Thyroid gland (tissue), 4 donors: ENCODE measurements around the gene GLTP. TPM values are rescaled to one million over a fixed set of nuclear protein-coding genes. Genes with fewer than 3 reads are reported as not detected.

ENCODE experiments used
- DNase-seq, 2 donors: peaks; one replicate each; pipeline ENCODE4 v3.0.0-alpha.2; 2019
- H3K27ac ChIP-seq, 3 donors: fragments of 200-600 bp; sonication (generic); 1 replicate in 2 of 3; 2 replicates in 1 of 3; pipeline ENCODE4 v1.5.1; 2016 to 2019; ENCODE audit warnings: mild to moderate bottlenecking in 1 of 3, moderate library complexity in 1 of 3
- H3K27me3 ChIP-seq: fragments of 200-600 bp; sonication (generic); one replicate; pipeline ENCODE4 v1.5.1; 2019
- H3K36me3 ChIP-seq, 2 donors: fragments of 200-600 bp; sonication (generic); one replicate each; pipeline ENCODE4 v1.5.1; 2016 to 2019
- H3K4me1 ChIP-seq, 2 donors: fragments of 200-600 bp; sonication (generic); one replicate each; pipeline ENCODE4 v1.5.1; 2017 to 2019
- H3K4me3 ChIP-seq, 3 donors: fragments of 200-600 bp; sonication (generic); replicated peaks in 1 of 3; 1 replicate in 2 of 3; 2 replicates in 1 of 3; pipeline ENCODE4 v1.5.1; 2016; ENCODE audit warnings: mild to moderate bottlenecking in 1 of 3
- H3K9me3 ChIP-seq: fragments of 200-600 bp; sonication (generic); one replicate; pipeline ENCODE4 v1.5.1; 2017
- POLR2A ChIP-seq, 2 donors: fragments of 450-650 bp; IDR thresholded peaks; one replicate each; pipeline ENCODE4 v1.6.1; 2017; ENCODE audit warnings: antibody characterized with exemption in 2 of 2, mild to moderate bottlenecking in 2 of 2, moderate library complexity in 1 of 2
- WGBS, 2 donors: methylation state at CpG; one replicate each; pipeline ENCODE4 v1.1.5; 2017; 5-methylcytosine and 5-hydroxymethylcytosine counted together
- intact Hi-C: fragments of 100-400 bp; cut with DNase I; formaldehyde crosslinking; loops from one replicate; pipeline ENCODE4 v1.15.1; 2023
- total RNA-seq, 4 donors: library from RNA; depleted of rRNA; stranded (reverse); fragments of >200 nt; gene quantifications; one replicate each; pipeline ENCODE4 v1.2.3, GENCODE V29; 2016
- TF ChIP-seq, protein P1 (sequence below), 6 experiments: fragments of 200-600 bp in 3 of 6; fragments of 450-650 bp in 3 of 6; sonication (generic) in 3 of 6; IDR thresholded peaks; one replicate each; pipeline ENCODE4 v1.5.1; 2016 to 2019; ENCODE audit warnings: antibody characterized with exemption in 6 of 6, mild to moderate bottlenecking in 2 of 6, inconsistent platforms in 1 of 6, moderate library complexity in 1 of 6

The GLTP gene
- total RNA-seq, 4 donors from 2014 or later, result 49.9 to 72.0 (median 60.2) TPM

GRCh38 chr12:109821968-109822367, 58.4 kb downstream of the GLTP start:
- Histone ChIP-seq H3K4me3 (no peak overlapping the region), H3K27ac (no peak overlapping the region)
- DNase-seq, result no peak

DNA sequence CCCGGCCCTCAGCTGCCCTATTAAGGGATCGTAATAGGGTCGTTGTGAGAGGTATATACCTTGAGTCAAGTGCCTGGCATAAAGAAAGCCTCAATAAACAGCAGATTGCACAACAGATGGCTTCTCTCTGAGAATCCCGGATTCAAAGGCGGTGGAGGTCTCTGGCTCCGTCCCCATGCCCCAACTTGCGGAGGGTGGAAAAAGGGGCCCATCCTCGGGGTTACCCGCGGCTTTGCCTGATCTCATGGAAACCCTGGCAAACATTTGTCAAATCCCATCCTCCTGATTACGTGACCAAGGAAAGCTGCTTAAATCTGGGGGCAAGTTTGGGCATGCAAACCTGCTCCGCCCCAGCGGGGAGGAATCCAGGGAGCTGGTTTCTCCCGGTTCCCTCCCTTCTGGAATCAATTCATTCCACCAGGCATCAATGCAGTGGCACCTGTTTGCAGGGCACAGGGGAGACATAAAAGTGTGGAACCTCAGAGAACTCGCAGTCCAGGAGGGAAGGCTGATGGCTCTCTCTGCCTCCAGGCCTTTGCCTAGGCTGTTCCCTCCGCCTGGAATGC, 59.4 kb downstream of the GLTP start:
- H3K27ac ChIP-seq, result no peak overlapping the region
- no peak for DNase-seq
- 82 to 84% methylated on average over 13 to 16 of the region's 16 CpGs for WGBS, 2 donors
- H3K4me3 ChIP-seq, result no peak overlapping the region
- H3K27me3 ChIP-seq, result no peaks in the 10 kb centered on the region
- no peak for TF ChIP-seq POLR2A (IDR thresholded peaks at IDR 0.05)
- TF ChIP-seq, protein P1, sequence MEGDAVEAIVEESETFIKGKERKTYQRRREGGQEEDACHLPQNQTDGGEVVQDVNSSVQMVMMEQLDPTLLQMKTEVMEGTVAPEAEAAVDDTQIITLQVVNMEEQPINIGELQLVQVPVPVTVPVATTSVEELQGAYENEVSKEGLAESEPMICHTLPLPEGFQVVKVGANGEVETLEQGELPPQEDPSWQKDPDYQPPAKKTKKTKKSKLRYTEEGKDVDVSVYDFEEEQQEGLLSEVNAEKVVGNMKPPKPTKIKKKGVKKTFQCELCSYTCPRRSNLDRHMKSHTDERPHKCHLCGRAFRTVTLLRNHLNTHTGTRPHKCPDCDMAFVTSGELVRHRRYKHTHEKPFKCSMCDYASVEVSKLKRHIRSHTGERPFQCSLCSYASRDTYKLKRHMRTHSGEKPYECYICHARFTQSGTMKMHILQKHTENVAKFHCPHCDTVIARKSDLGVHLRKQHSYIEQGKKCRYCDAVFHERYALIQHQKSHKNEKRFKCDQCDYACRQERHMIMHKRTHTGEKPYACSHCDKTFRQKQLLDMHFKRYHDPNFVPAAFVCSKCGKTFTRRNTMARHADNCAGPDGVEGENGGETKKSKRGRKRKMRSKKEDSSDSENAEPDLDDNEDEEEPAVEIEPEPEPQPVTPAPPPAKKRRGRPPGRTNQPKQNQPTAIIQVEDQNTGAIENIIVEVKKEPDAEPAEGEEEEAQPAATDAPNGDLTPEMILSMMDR (IDR thresholded peaks at IDR 0.05), result no peak
- H3K9me3 ChIP-seq, result no peaks in the 10 kb centered on the region
- no peaks in the 10 kb centered on the region for H3K4me1 ChIP-seq
- intact Hi-C loops, result no loop called here
- H3K36me3 ChIP-seq, result no peaks in the 10 kb centered on the region

More at GRCh38 chr12:109821968-109822367, 58.4 kb downstream of the GLTP start:
- Histone ChIP-seq H3K9me3 (no peaks in the 10 kb centered on the region), H3K4me1 (no peaks in the 10 kb centered on the region), H3K27me3 (no peaks in the 10 kb centered on the region), H3K36me3 (no peaks in the 10 kb centered on the region)
- intact Hi-C loops, result no loop called here
- no peak for TF ChIP-seq POLR2A (IDR thresholded peaks at IDR 0.05)
- TF ChIP-seq, protein P1 (IDR thresholded peaks at IDR 0.05), result no peak

GRCh38 chr12:109818905-109819500, 61.3 kb downstream of the GLTP start:
- no peaks in the 10 kb centered on the region for H3K36me3 ChIP-seq
- no peak overlapping the region for H3K27ac ChIP-seq
- no peaks in the 10 kb centered on the region for H3K9me3 ChIP-seq
- intact Hi-C loops, result no loop called here
- H3K4me3 ChIP-seq, result no peak overlapping the region
- TF ChIP-seq, protein P1 (IDR thresholded peaks at IDR 0.05), result no peak
- no peak for TF ChIP-seq POLR2A (IDR thresholded peaks at IDR 0.05)
- no peak for DNase-seq
- H3K27me3 ChIP-seq, result no peaks in the 10 kb centered on the region
- WGBS, 2 donors, result 45 to 48% methylated on average over 5 to 10 of the region's 10 CpGs
- H3K4me1 ChIP-seq, result no peaks in the 10 kb centered on the region

DNA sequence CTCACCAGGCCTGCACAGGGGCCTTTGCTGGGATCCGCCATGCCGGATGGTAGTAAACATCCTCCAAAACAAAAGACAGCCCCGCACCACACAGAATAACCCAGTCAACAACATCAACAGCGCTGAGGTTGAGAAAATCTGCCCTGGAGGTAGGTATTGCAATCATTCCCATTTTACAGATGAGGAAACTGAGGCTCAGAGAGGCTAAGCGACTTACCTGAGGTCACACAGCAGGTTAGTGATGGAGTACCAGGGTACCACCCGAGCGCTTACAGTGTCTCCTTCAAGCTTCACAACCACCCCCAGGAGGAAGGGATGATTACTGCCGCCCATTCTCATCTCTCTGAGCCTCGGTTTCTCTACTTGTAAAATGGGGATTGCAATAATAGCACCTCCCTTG, 62.1 kb downstream of the GLTP start:
- intact Hi-C loops, result no loop called here
- Histone ChIP-seq H3K36me3 (no peaks in the 10 kb centered on the region), H3K4me1 (no peaks in the 10 kb centered on the region), H3K9me3 (no peaks in the 10 kb centered on the region), H3K4me3 (no peak overlapping the region), H3K27me3 (no peaks in the 10 kb centered on the region), H3K27ac (no peak overlapping the region)
- DNase-seq, result no peak
- WGBS, 2 donors, result 88 to 91% methylated on average over 7 to 9 of the region's 9 CpGs
- no peak for TF ChIP-seq POLR2A (IDR thresholded peaks at IDR 0.05)
- TF ChIP-seq, protein P1 (IDR thresholded peaks at IDR 0.05), result no peak

- no peak for DNase-seq
- H3K9me3 ChIP-seq, result no peaks in the 10 kb centered on the region
- H3K4me3 ChIP-seq, result no peak overlapping the region
- no peaks in the 10 kb centered on the region for H3K36me3 ChIP-seq
- intact Hi-C loops, result no loop called here
- TF ChIP-seq, protein P1 (IDR thresholded peaks at IDR 0.05), result no peak
- TF ChIP-seq POLR2A (IDR thresholded peaks at IDR 0.05), result no peak
- H3K4me1 ChIP-seq, result no peaks in the 10 kb centered on the region
- H3K27me3 ChIP-seq, result no peaks in the 10 kb centered on the region
- WGBS, 2 donors, result 91 to 93% methylated on average over 8 of the region's 8 CpGs
- no peak overlapping the region for H3K27ac ChIP-seq
Observed at GRCh38 chr12:109817627-109818231, 62.6 kb downstream of the GLTP start.
